Aorta (tissue), 5 donors: Measurements from ENCODE around the gene GOLGA3. TPM values are rescaled to one million over a fixed set of nuclear protein-coding genes. Genes with fewer than 3 reads are reported as not detected.
"Not testable (repeated sequence)": the region's sequence is repeated elsewhere in the genome, so short reads cannot be mapped to it uniquely, and the experiment has no call there.

Source experiments
- ATAC-seq: fragments of 200-7000 bp; cut with Tn5 transposase; one replicate; pipeline ENCODE4 v1.9.1; 2022; ENCODE audit warnings: moderate library complexity; ENCODE audit not compliant: low FRiP score
- DNase-seq, 2 donors: peaks; one replicate each; pipeline ENCODE4 v3.0.0-alpha.2; 2020
- H3K27ac ChIP-seq, 2 donors: one replicate each; pipeline ENCODE4 v1.5.1; 2013; ENCODE audit warnings: low read length in 2 of 2, mild to moderate bottlenecking in 2 of 2, moderate library complexity in 2 of 2, control low read depth in 1 of 2, inconsistent platforms in 1 of 2, low read depth in 1 of 2
- H3K27me3 ChIP-seq, 2 donors: one replicate each; pipeline ENCODE4 v1.6.1; 2013; ENCODE audit warnings: control low read depth in 1 of 2, low read length in 1 of 2, mild to moderate bottlenecking in 1 of 2, moderate library complexity in 1 of 2; ENCODE audit not compliant: insufficient read depth in 2 of 2, control insufficient read depth in 1 of 2
- H3K36me3 ChIP-seq, 2 donors: one replicate each; pipeline ENCODE4 v1.6.1; 2013; ENCODE audit warnings: control low read depth in 1 of 2, low read length in 1 of 2, mild to moderate bottlenecking in 1 of 2; ENCODE audit not compliant: insufficient read depth in 2 of 2, control insufficient read depth in 1 of 2
- H3K4me1 ChIP-seq, 2 donors: one replicate each; pipeline ENCODE4 v1.6.1; 2013; ENCODE audit warnings: low read length in 2 of 2, control low read depth in 1 of 2, mild to moderate bottlenecking in 1 of 2, moderate library complexity in 1 of 2; ENCODE audit not compliant: insufficient read depth in 2 of 2, control insufficient read depth in 1 of 2
- H3K4me3 ChIP-seq, 2 donors: one replicate each; pipeline ENCODE4 v1.5.1; 2013; ENCODE audit warnings: low read length in 2 of 2, control low read depth in 1 of 2, mild to moderate bottlenecking in 1 of 2
- H3K9me3 ChIP-seq: one replicate; pipeline ENCODE4 v1.6.1; 2013; ENCODE audit warnings: mild to moderate bottlenecking, low read length; ENCODE audit not compliant: control insufficient read depth
- WGBS, 2 donors: extraction: QIAGEN DNeasy Blood & Tissue Kit; methylation state at CpG; one replicate each; pipeline ENCODE4 v1.1.7; 2013; 5-methylcytosine and 5-hydroxymethylcytosine counted together
- intact Hi-C, 2 donors: fragments of 100-400 bp; cut with DNase I; formaldehyde crosslinking; loops; one replicate each; pipeline versions ENCODE4 v1.14.2 to v1.15.0; 2022
- polyA plus RNA-seq, 2 donors: library from polyadenylated mRNA; stranded (reverse); fragments of 200-250 nt; gene quantifications; one replicate each; pipeline ENCODE4 v1.2.3, GENCODE V29; 2013
- total RNA-seq, 2 donors: library from RNA; stranded (reverse); fragmentation: NEBNext Ultra II Directional; extraction: Animal tissue kit (Norgen Biotek cat#: 25700); gene quantifications; one replicate each; pipeline ENCODE4 v1.2.1, GENCODE V29; 2021
- donor health status: healthy with polysubstance abuse.
- donor health status: Bipolar disorder and iron deficiency.
- donor health status: DM: no; HTN: no; CAD: no.
- donor health status: DM: no; HTN: no; CAD: no.
- donor health status: DM: yes; HTN: yes; CAD: no.

GOLGA3 gene
- total and polyA plus RNA-seq, 4 donors = 17.9 to 91.2 (median 52.4) TPM

GRCh38 chr12:132850291-132850690, 21.6 kb upstream of the GOLGA3 start:
- peaks cover 5 to 13% of the 10 kb centered on the region in 2 donors for H3K36me3 ChIP-seq
- DNase-seq (no peak), ATAC-seq (no peak)
- no peak overlapping the region for H3K4me3 ChIP-seq
- H3K9me3 ChIP-seq = no peaks in the 10 kb centered on the region
- WGBS, 2 donors = 86 to 88% methylated on average over 16 of the region's 16 CpGs
- no peaks in the 10 kb centered on the region for H3K4me1 ChIP-seq
- no peak overlapping the region for H3K27ac ChIP-seq
- H3K27me3 ChIP-seq = no peaks in the 10 kb centered on the region
- intact Hi-C loops = no loop called here

GRCh38 chr12:132848521-132848920, 19.9 kb upstream of the GOLGA3 start:
- ATAC-seq (no peak), DNase-seq (no peak)
- H3K27me3 ChIP-seq = no peaks in the 10 kb centered on the region
- H3K9me3 ChIP-seq = no peaks in the 10 kb centered on the region
- H3K4me1 ChIP-seq = no peaks in the 10 kb centered on the region
- H3K4me3 ChIP-seq = no peak overlapping the region
- intact Hi-C loops = no loop called here
- WGBS, 2 donors = 94 to 95% methylated on average over 13 of the region's 13 CpGs
- H3K36me3 ChIP-seq = peaks cover 5 to 12% of the 10 kb centered on the region in 2 donors
- no peak overlapping the region for H3K27ac ChIP-seq

GRCh38 chr12:132847363-132848356, 19.0 kb upstream of the GOLGA3 start:
- DNase-seq = no peak
- H3K4me1 ChIP-seq = no peaks in the 10 kb centered on the region
- H3K9me3 ChIP-seq = no peaks in the 10 kb centered on the region
- no peak overlapping the region for H3K4me3 ChIP-seq
- H3K36me3 ChIP-seq = peaks cover 5 to 13% of the 10 kb centered on the region in 2 donors
- H3K27ac ChIP-seq = no peak overlapping the region
- 72 to 75% methylated on average over 30 of the region's 30 CpGs for WGBS, 2 donors
- no peaks in the 10 kb centered on the region for H3K27me3 ChIP-seq
- intact Hi-C loops = no loop called here
- no peak for ATAC-seq

GRCh38 chr12:132844681-132845080, 16.0 kb upstream of the GOLGA3 start:
- ATAC-seq, H3K4me3 ChIP-seq, H3K27me3 ChIP-seq, H3K4me1 ChIP-seq, H3K9me3 ChIP-seq, intact Hi-C loops, H3K27ac ChIP-seq, DNase-seq: not testable (repeated sequence)
- peaks cover 5 to 15% of the 10 kb centered on the region in 2 donors for H3K36me3 ChIP-seq
- WGBS, 2 donors = 93% methylated on average over 11 of the region's 11 CpGs

- ATAC-seq = no peak
- Histone ChIP-seq H3K4me1 (no peaks in the 10 kb centered on the region), H3K9me3 (no peaks in the 10 kb centered on the region), H3K27ac (no peak overlapping the region), H3K27me3 (no peaks in the 10 kb centered on the region), H3K4me3 (no peak overlapping the region), H3K36me3 (peaks cover 5 to 10% of the 10 kb centered on the region in 2 donors)
- WGBS, 2 donors = 86 to 87% methylated on average over 21 of the region's 21 CpGs
- DNase-seq = no peak
- intact Hi-C loops = no loop called here
Observed at GRCh38 chr12:132842449-132843045, 13.9 kb upstream of the GOLGA3 start.

GRCh38 chr12:132841151-132841550, 12.5 kb upstream of the GOLGA3 start:
- 92 to 95% methylated on average over 15 of the region's 15 CpGs for WGBS, 2 donors
- H3K27ac ChIP-seq = no peak overlapping the region
- no peak overlapping the region for H3K4me3 ChIP-seq
- no peaks in the 10 kb centered on the region for H3K9me3 ChIP-seq
- no peak for DNase-seq
- peaks cover 0 to 8% of the 10 kb centered on the region in 2 donors for H3K36me3 ChIP-seq
- intact Hi-C loops = no loop called here
- no peak for ATAC-seq
- H3K4me1 ChIP-seq = no peaks in the 10 kb centered on the region
- H3K27me3 ChIP-seq = no peaks in the 10 kb centered on the region

- Histone ChIP-seq H3K27ac (no peak overlapping the region), H3K27me3 (no peaks in the 10 kb centered on the region), H3K4me1 (no peaks in the 10 kb centered on the region), H3K9me3 (no peaks in the 10 kb centered on the region), H3K36me3 (peaks cover 0 to 6% of the 10 kb centered on the region in 2 donors), H3K4me3 (no peak overlapping the region)
- 90 to 91% methylated on average over 20 of the region's 20 CpGs for WGBS, 2 donors
- no peak for ATAC-seq
- intact Hi-C loops = no loop called here
- no peak for DNase-seq
Observed at GRCh38 chr12:132840536-132840935, 11.9 kb upstream of the GOLGA3 start.

GRCh38 chr12:132839558-132840235, 11.0 kb upstream of the GOLGA3 start:
- no peak for ATAC-seq
- WGBS, 2 donors = 90% methylated on average over 14 of the region's 14 CpGs
- DNase-seq = no peak
- peaks cover 0 to 6% of the 10 kb centered on the region in 2 donors for H3K36me3 ChIP-seq
- no peak overlapping the region for H3K4me3 ChIP-seq
- intact Hi-C loops = no loop called here
- H3K27me3 ChIP-seq = no peaks in the 10 kb centered on the region
- no peaks in the 10 kb centered on the region for H3K4me1 ChIP-seq
- H3K27ac ChIP-seq = no peak overlapping the region
- no peaks in the 10 kb centered on the region for H3K9me3 ChIP-seq
